Measurements from ENCODE around the gene UGT1A10.

Gene UGT1A10

DNA sequence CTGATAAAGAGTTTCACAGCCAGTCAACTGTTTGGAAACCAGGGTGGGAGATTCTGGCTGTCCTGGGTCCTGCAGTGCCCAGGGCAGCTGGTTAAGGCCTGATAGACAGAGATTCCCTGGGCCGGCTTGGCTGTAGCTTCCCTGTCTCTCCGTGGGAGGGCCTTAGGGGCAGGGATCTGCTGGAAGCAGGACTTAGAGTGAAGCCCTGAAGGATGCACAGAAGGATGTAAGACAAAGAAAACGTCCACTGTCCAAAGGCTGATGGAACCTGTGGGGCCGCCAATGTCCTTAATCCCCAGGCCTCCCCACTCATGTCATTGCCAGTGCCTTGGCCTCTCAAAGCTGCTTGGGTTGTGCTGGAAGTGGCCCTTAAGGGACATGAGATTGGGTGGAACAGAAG lies 174.8 kb downstream of the UGT1A10 start:
- no peak for DNase-seq

DNA sequence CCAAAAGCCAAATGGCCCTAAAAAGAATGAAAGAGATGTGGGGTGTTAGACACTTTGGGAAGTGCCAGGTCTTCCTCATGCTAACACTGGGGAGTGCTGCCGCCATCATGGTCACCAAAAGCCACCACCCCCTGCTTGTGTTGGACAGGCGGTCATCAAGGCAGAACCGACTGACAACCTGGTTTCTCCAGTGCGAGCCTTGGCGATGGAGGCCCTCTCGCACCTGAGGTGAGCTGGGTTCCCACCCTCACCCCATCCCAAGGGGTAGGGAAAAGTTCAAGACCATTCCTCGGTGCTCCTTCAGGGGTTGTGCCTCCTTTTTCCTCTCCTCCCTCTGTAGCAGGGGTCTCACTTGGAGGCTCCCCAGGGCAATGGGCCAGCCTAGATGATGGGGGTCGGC lies 175.5 kb downstream of the UGT1A10 start:
- DNase-seq: no peak

DNA sequence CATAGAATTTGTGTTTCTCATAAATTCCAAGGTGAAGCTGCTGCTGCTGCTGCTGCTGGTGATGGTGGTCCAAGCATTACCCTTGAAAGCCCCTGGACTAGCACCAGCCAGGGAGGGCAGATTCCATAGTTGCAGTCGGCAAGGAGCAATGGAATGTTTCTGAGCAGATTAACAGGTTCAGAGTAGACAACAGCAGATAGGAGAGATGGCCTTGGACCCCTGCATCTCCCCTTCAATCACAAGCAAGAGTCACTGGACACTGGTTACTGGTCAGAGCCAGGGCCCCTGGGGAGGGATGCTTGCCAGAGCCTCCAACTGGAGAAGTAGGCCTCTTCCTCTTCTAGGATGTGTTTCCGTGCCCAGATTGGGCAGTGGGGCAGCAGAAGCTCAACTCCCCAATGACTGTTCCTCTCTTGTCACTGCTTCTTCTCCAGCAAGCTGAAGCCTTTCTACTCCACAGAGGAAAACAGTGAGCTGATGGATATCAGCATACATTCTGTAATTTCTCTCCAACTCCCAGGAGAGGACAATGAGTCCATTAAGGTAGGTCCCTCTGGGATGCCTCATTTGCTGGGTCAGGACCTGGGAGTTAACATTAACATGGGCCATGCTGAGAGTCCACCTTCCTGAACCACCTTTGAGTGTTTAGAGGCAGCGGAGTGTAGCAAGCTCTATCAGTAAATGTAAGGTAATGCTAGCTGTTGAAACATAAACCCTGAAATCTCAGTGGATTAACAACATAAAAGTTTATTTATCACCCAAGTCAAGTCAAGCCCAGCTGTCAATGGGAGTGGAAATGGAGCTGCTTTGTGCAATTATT lies 177.2 kb downstream of the UGT1A10 start:
- no peak for DNase-seq

GRCh38 chr2:233814056-233814835 lies 178.0 kb downstream of the UGT1A10 start:
- no peak for DNase-seq

DNA sequence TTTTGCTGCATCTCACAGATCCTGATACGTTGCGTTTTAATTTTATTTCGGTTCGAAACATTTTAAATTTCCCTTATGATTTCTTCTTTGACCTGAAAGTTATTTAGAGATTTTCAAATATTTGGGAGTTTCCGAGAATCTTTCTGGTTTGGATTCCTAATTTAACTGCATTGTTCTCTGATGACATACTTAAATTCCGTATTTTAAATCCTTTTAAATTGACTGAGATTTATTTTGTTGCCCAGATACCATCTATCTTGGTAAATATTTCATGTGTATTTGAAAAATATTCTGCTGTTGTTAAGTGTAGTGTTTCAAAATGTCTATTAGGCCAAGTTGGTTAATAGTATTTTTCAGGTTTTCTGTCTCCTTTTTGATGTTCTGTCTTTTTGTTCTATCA lies 179.6 kb downstream of the UGT1A10 start:
- no peak for DNase-seq

DNA sequence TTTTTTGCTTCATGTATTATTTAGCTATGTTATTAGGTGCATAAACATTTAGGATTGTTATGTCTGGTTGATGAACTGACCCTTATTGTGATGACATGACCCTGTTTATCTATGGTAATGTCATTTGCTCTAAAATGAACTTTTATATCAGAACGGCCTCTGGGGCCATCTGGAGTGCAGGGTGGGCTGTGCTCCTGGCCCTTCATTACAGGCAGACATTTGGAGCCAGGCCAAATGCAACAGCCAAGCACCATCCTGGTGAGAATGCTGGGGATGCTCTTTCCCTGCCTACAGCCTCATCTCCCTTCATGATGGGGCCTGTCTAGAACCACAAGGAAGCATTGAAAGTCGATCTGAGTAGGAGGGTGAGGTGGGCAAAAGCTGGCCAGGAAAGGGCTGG lies 180.1 kb downstream of the UGT1A10 start:
- no peak for DNase-seq

GRCh38 chr2:233816771-233817170 lies 180.5 kb downstream of the UGT1A10 start:
- DNase-seq: no peak

DNA sequence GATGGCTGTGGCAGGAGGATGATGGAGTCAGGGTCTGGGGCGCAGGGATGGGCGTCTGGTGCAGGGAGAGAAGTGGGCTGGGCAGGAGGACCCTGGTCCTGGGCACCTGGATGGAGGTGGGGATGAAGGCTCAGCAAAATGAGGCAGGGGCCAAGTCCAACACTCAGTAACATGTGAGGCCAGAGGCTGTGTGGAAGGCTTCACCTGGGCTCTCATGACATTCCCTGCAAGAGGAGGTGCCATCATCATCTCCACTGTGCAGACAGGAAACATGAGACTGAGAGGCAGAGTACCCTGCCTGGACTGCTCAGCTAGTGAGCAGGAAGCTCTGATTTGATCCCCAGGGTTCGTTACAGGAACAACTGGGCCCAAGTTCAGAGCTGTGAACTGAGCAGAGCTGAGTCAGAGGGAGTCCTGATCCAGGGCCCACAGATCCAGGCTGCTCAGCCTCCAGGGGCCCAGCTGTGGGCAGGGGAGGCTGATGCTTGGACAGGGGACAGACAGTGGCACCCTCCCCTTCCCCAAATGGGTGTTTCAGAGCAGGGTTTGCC lies 181.2 kb downstream of the UGT1A10 start:
- DNase-seq: no peak

- DNase-seq: no peak
These were observed 181.9 kb downstream of the UGT1A10 start for GRCh38 chr2:233817995-233818638.

DNA sequence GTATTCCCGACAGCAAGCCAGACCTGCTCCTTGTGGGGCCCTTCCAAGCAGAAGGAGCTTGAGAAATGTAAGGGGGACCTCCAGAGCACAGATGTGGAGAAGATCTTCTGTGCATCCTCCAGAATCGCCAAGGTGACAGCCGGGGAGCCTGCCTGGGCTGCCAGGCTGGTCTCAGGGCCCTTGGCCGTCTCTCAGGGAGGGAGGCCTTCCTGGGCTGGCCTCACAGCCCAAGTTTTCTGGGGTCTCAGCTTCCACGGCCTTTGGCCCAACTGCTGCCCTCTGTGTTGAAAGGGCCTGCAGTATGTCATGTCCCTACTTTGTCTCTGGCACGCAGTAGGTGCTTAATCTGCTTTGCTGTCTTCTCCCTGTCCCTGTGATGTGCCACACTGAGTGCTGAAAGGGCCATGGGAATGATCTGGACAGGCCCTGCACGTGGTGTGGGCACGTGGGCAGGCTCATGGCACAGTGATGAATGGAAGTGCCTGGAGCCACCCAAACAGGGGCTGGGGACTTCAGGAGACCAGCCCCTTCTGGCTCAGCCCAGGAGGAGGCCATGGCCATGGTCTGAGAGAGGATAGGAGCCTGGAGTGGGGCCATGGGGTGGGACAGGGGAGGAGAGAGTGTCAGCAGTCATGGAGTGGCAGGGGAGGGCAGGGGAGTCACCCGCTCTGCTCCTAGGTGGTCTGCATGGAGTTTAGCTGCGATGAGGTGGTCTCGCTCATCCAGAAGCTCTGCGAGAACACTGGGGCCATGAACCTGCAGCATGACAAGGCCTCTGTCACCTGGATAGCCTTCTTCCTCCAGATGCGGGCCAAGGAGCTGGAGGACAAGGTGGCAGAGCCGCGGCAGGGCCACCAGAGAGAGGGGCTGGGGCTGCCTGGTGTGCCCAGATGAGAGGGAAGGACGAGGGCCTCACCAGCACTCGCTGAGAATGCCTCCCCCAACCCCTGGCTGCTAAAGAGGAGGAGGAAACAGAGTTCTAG lies 182.7 kb downstream of the UGT1A10 start:
- DNase-seq: no peak

GRCh38 chr2:233819884-233820773 lies 183.9 kb downstream of the UGT1A10 start:
- no peak for DNase-seq

- DNase-seq: no peak
These were observed 184.5 kb downstream of the UGT1A10 start for GRCh38 chr2:233820774-233821105.

GRCh38 chr2:233821196-233821595 lies 184.9 kb downstream of the UGT1A10 start:
- DNase-seq: no peak

- DNase-seq: no peak
These were observed 185.5 kb downstream of the UGT1A10 start for GRCh38 chr2:233821709-233822100.

DNA sequence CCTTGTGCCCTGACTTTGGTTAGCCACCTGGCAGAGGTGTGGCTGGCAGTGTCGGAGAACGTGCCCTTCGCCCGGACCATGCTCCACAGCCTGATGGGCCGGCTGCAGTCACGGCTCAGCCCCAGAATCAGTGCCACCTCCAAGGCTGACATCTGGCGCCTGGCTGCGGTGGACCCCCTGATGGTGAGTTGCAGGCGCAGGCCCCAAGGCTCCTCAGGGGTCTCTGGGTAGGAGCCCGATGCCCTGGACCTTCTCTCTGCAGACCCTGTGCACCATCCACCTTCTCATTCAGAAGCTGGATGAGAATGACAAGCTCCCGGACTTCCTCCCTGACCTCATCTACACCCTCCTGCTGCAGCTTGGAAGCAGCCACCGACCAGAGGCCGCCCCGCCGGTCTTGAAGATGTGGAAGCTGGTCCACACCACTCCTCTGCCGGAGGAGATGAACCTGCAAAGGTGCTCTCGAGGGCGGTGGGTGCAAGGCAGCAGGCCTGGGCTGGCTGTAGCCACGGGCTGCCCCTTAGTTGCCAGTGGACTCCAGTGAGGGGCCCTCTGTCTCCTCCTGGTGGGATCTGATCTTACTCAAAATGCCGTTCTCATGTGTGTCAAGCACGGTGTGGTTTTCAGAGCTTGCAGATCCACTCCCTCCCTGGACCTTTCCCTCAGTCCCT lies 186.0 kb downstream of the UGT1A10 start:
- DNase-seq: no peak

Measured in stimulated activated CD4-positive, alpha-beta T cell treated with anti-CD3 and anti-CD28 coated beads, Interleukin-2, amount 100 ng/mL, for 48 hours (primary cell).